Small intestine (tissue), 7 donors: ENCODE results near the gene BCAT1. TPM values are rescaled to one million over a fixed set of nuclear protein-coding genes. Genes with fewer than 3 reads are reported as not detected.

Source experiments
- DNase-seq, 2 donors: peaks; one replicate each; pipeline versions ENCODE4 v3.0.0 to v3.0.0-alpha.2; 2013
- FAIRE-seq: peaks from 2 replicates; lab custom pipeline; 2012; peaks lifted over from hg19 to GRCh38; lab: Jason Lieb, UNC
- H3K27ac ChIP-seq, 3 donors: one replicate each; pipeline ENCODE4 v1.5.1; 2013; ENCODE audit warnings: low read length in 2 of 3, mild to moderate bottlenecking in 2 of 3, control low read depth in 1 of 3, inconsistent platforms in 1 of 3, low read depth in 1 of 3, moderate library complexity in 1 of 3
- H3K27me3 ChIP-seq, 3 donors: one replicate each; pipeline ENCODE4 v1.6.1; 2013; ENCODE audit warnings: low read length in 3 of 3, inconsistent platforms in 1 of 3; ENCODE audit not compliant: control insufficient read depth in 3 of 3, insufficient read depth in 3 of 3
- H3K36me3 ChIP-seq, 3 donors: one replicate each; pipeline ENCODE4 v1.6.1; 2013; ENCODE audit warnings: low read length in 3 of 3, inconsistent platforms in 1 of 3, low read depth in 1 of 3, mild to moderate bottlenecking in 1 of 3, moderate library complexity in 1 of 3; ENCODE audit not compliant: control insufficient read depth in 3 of 3, insufficient read depth in 2 of 3
- H3K4me1 ChIP-seq, 3 donors: one replicate each; pipeline ENCODE4 v1.6.1; 2013; ENCODE audit warnings: low read length in 2 of 3, inconsistent platforms in 1 of 3, low read depth in 1 of 3, mild to moderate bottlenecking in 1 of 3, moderate library complexity in 1 of 3; ENCODE audit not compliant: control insufficient read depth in 3 of 3, insufficient read depth in 2 of 3
- H3K4me3 ChIP-seq, 3 donors: one replicate each; pipeline ENCODE4 v1.5.1; 2013; ENCODE audit warnings: low read length in 3 of 3, control low read depth in 1 of 3, inconsistent platforms in 1 of 3, low read depth in 1 of 3, mild to moderate bottlenecking in 1 of 3, moderate library complexity in 1 of 3
- H3K9me3 ChIP-seq, 2 donors: one replicate each; pipeline ENCODE4 v1.6.1; 2013; ENCODE audit warnings: low read depth in 1 of 2, low read length in 1 of 2; ENCODE audit not compliant: control insufficient read depth in 2 of 2, insufficient read depth in 1 of 2
- WGBS, 3 donors: extraction: QIAGEN DNeasy Blood & Tissue Kit; methylation state at CpG; one replicate each; pipeline ENCODE4 v1.1.7; 2013; 5-methylcytosine and 5-hydroxymethylcytosine counted together
- polyA plus RNA-seq, 4 donors: library from polyadenylated mRNA; stranded (reverse) in 3 of 4; unstranded in 1 of 4; fragments of 200-250 nt in 3 of 4; fragments of 120-200 nt in 1 of 4; gene quantifications; one replicate each; pipeline versions ENCODE4 v1.2.1 to v1.2.3, GENCODE V29; 2013
- donor health status: healthy with polysubstance abuse.
- donor health status: control.
- donor health status: control.
- donor health status: Bipolar disorder and iron deficiency.
- donor health status: healthy.

The BCAT1 gene
- polyA plus RNA-seq, 4 donors = 0.22 to 5.3 (median 3.0) TPM

GRCh38 chr12:24903329-24904088, 45.4 kb downstream of the BCAT1 start:
- no peaks in the 10 kb centered on the region for H3K4me1 ChIP-seq
- WGBS, 3 donors = 21 to 38% (median 36%) methylated on average over 25 of the region's 25 CpGs
- no peak for FAIRE-seq
- H3K27ac ChIP-seq = peak overlapping the region in 1 of 3 donors; percentile 2
- peaks cover 4 to 38% (median 15%) of the 10 kb centered on the region in 3 donors for H3K27me3 ChIP-seq
- peak overlapping the region in 1 of 3 donors; percentile 40 for H3K4me3 ChIP-seq
- no peaks in the 10 kb centered on the region for H3K9me3 ChIP-seq
- no peaks in the 10 kb centered on the region for H3K36me3 ChIP-seq
- peak in 1 of 2 donors; percentile 11 for DNase-seq

GRCh38 chr12:24902511-24903328, 46.2 kb downstream of the BCAT1 start:
- peak in 1 of 2 donors; percentile 34 for DNase-seq
- H3K9me3 ChIP-seq = no peaks in the 10 kb centered on the region
- H3K27ac ChIP-seq = peak overlapping the region in 1 of 3 donors; percentile 32
- H3K4me1 ChIP-seq = no peaks in the 10 kb centered on the region
- H3K4me3 ChIP-seq = peak overlapping the region in 2 of 3 donors; percentile 19 to 40
- 3 to 17% (median 16%) methylated on average over 60 to 74 of the region's 74 CpGs for WGBS, 3 donors
- no peaks in the 10 kb centered on the region for H3K36me3 ChIP-seq
- peaks cover 4 to 38% (median 15%) of the 10 kb centered on the region in 3 donors for H3K27me3 ChIP-seq
- no peak for FAIRE-seq

DNA sequence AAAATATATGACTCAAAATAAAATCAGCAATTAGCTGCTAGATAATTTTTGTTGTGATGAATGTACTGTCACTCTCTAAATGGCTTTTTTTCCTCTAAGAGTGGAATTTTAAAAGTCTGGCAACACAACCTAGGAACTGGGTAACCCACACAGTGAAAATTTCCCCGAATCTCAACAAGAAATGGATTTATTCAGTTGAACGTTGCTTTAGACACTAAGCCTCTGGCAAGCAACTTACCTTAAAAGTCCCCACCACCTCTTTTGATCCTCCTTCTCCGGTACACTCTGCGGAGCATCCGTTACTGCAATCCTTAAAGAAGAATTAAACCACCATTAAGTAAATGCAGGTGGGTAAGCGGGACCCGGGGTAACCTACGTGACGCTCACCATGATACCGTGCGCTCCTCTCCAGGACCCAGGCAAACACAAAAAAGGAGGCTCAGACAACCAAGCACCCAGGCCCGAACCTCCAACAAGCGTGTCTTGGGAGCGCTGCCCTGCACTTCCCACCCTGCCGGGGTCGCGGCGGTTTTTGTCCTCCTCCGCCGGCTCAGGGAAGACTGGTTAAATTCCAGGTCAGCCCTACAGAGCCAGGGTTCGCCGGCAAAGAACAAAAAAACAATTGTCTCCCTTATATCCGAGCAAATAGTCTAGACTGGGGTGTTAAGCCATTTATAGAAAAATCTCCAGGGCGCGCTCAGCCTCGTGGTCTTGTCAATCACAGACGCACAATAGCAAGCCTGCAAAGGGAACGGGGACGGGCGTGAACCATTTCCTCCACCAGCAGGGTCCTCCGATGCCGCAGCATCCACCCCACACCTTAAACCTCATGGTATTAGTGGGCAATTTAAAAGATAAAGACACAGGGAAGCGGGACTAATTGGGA, 47.1 kb downstream of the BCAT1 start:
- WGBS, 3 donors = 19 to 44% (median 36%) methylated on average over 33 of the region's 33 CpGs
- H3K27ac ChIP-seq = peak overlapping the region in 1 of 3 donors; percentile 44
- FAIRE-seq (no peak), DNase-seq (no peak)
- H3K9me3 ChIP-seq = no peaks in the 10 kb centered on the region
- H3K4me1 ChIP-seq = no peaks in the 10 kb centered on the region
- peaks cover 4 to 38% (median 15%) of the 10 kb centered on the region in 3 donors for H3K27me3 ChIP-seq
- peak overlapping the region in 1 of 3 donors; percentile 40 for H3K4me3 ChIP-seq
- no peaks in the 10 kb centered on the region for H3K36me3 ChIP-seq

GRCh38 chr12:24900196-24900595, 48.7 kb downstream of the BCAT1 start:
- no peaks in the 10 kb centered on the region for H3K36me3 ChIP-seq
- 81 to 88% (median 83%) methylated on average over 3 of the region's 3 CpGs for WGBS, 3 donors
- FAIRE-seq = no peak
- H3K27me3 ChIP-seq = peaks cover 4 to 38% (median 15%) of the 10 kb centered on the region in 3 donors
- H3K4me1 ChIP-seq = no peaks in the 10 kb centered on the region
- H3K27ac ChIP-seq = no peak overlapping the region
- no peak overlapping the region for H3K4me3 ChIP-seq
- no peak for DNase-seq
- no peaks in the 10 kb centered on the region for H3K9me3 ChIP-seq

GRCh38 chr12:24899503-24900075, 49.3 kb downstream of the BCAT1 start:
- H3K4me1 ChIP-seq = no peaks in the 10 kb centered on the region
- H3K36me3 ChIP-seq = no peaks in the 10 kb centered on the region
- peaks cover 4 to 38% (median 14%) of the 10 kb centered on the region in 3 donors for H3K27me3 ChIP-seq
- 89 to 91% (median 91%) methylated on average over 4 of the region's 4 CpGs for WGBS, 3 donors
- H3K4me3 ChIP-seq = no peak overlapping the region
- no peak for FAIRE-seq
- H3K9me3 ChIP-seq = no peaks in the 10 kb centered on the region
- no peak for DNase-seq
- H3K27ac ChIP-seq = no peak overlapping the region

GRCh38 chr12:24898606-24899005, 50.3 kb downstream of the BCAT1 start:
- H3K4me1 ChIP-seq = no peaks in the 10 kb centered on the region
- no peak for DNase-seq
- no peak for FAIRE-seq
- no peak overlapping the region for H3K4me3 ChIP-seq
- H3K27me3 ChIP-seq = peaks cover 4 to 33% (median 13%) of the 10 kb centered on the region in 3 donors
- no peak overlapping the region for H3K27ac ChIP-seq
- no peaks in the 10 kb centered on the region for H3K36me3 ChIP-seq
- WGBS, 3 donors = 88 to 94% (median 89%) methylated on average over 3 of the region's 3 CpGs
- no peaks in the 10 kb centered on the region for H3K9me3 ChIP-seq

- FAIRE-seq = no peak
- WGBS, 3 donors = 65 to 83% (median 83%) methylated on average over 1 of the region's 1 CpG
Measured at GRCh38 chr12:24898185-24898584, 50.7 kb downstream of the BCAT1 start.

More at GRCh38 chr12:24898185-24898584, 50.7 kb downstream of the BCAT1 start:
- Histone ChIP-seq H3K4me3 (no peak overlapping the region), H3K27ac (no peak overlapping the region), H3K36me3 (no peaks in the 10 kb centered on the region), H3K27me3 (peaks cover 4 to 29% (median 10%) of the 10 kb centered on the region in 3 donors), H3K9me3 (no peaks in the 10 kb centered on the region), H3K4me1 (no peaks in the 10 kb centered on the region)
- DNase-seq = no peak
